GM12872 (cell line): ENCODE data around the gene TNRC6B.

Experiments
- TF ChIP-seq, protein P1 (sequence below): IDR thresholded peaks from 3 replicates; pipeline ENCODE4 v1.5.1; 2011; ENCODE audit warnings: low read depth, mild to moderate bottlenecking, low read length, moderate library complexity; ENCODE audit not compliant: insufficient read depth

The TNRC6B gene

DNA sequence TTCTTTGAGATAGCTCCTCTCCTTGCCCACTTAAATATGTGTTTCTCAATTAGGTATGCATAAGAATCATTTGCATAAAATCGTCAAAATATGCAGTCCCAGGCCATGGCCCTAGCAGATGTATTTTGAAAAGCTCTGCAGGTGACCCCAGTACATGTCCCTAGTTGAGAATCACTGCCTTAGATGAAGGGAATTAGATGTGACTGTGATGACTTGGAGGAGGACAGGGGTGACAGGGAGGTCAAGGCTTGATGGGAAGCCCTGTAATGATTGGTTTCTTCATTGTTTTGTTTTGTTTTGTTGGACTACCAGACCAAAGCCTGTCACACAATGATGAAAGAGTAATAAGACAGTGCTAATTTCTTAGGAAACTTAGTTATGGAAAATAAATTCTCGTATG is 74.4 kb downstream of the TNRC6B start:
- TF ChIP-seq, protein P1, sequence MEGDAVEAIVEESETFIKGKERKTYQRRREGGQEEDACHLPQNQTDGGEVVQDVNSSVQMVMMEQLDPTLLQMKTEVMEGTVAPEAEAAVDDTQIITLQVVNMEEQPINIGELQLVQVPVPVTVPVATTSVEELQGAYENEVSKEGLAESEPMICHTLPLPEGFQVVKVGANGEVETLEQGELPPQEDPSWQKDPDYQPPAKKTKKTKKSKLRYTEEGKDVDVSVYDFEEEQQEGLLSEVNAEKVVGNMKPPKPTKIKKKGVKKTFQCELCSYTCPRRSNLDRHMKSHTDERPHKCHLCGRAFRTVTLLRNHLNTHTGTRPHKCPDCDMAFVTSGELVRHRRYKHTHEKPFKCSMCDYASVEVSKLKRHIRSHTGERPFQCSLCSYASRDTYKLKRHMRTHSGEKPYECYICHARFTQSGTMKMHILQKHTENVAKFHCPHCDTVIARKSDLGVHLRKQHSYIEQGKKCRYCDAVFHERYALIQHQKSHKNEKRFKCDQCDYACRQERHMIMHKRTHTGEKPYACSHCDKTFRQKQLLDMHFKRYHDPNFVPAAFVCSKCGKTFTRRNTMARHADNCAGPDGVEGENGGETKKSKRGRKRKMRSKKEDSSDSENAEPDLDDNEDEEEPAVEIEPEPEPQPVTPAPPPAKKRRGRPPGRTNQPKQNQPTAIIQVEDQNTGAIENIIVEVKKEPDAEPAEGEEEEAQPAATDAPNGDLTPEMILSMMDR, result no peak

DNA sequence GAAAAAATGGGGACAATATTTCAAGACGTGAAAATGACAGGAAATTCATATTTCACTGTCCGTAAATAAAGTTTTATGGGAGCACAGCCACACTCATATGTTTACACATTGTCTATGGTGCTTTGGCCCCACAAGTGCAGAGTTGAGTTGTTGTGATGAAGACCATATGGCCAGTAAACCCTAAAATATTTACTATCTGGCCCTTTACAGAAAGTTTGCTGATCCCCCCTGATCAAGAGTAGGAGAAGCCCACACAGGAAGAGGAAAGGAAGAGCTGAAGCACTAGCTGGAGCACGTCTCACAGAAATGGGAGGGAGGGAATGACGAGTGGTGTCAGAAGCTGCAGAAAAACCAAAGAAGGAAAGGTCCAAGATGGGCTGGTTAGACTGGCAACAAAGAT is 78.8 kb downstream of the TNRC6B start:
- TF ChIP-seq, protein P1, result no peak

DNA sequence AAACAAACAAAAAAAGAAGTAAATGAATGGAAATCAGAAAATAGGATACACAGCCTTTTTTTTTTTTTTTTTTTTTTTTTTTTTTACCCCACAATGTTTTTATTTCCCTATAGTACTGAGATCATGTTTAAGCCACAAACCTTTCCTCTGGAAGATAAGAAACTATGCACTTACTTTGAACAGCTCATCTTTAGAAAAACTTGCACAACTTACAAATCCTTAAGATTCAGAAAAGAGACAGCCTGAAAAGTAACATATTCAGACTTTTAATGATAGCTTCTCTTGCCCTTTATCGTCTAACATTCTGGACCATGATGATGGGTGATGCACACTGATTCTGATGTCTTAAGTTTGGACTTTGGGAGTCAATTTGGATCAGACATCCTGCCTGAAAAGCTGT is 80.3 kb downstream of the TNRC6B start:
- TF ChIP-seq, protein P1, result no peak

DNA sequence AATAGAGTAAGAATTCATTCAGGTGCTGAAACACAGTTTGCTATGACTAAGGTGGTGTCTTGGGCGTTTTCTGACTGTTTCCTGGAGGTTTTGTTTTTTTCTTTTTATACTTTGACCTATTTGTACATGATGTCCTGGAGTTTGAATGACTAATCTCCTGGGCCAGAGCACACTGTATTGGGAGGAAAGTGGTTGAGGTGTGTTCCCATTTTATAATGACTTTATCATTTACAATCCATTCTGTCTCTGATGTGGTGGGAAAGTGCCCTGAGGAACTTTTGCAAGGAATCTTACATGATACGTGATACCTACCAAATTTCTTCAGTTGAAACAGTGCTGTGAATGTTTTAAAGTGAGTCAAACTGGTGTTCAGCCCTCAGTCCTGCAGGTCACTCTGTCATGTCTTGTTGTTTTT is 80.8 kb downstream of the TNRC6B start:
- TF ChIP-seq, protein P1, result no peak

DNA sequence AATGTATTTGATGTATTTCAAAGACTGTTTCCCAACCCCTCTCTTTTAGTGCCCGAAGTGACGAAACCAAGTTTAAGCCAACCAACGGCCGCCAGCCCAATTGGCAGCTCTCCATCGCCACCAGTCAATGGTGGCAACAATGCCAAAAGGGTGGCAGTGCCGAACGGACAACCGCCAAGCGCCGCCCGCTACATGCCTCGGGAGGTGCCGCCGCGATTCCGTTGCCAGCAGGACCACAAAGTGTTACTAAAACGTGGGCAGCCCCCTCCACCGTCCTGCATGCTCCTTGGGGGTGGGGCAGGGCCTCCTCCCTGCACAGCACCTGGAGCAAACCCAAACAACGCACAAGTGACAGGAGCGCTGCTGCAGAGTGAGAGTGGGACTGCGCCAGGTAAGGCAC is 84.1 kb downstream of the TNRC6B start:
- TF ChIP-seq, protein P1, result no peak

DNA sequence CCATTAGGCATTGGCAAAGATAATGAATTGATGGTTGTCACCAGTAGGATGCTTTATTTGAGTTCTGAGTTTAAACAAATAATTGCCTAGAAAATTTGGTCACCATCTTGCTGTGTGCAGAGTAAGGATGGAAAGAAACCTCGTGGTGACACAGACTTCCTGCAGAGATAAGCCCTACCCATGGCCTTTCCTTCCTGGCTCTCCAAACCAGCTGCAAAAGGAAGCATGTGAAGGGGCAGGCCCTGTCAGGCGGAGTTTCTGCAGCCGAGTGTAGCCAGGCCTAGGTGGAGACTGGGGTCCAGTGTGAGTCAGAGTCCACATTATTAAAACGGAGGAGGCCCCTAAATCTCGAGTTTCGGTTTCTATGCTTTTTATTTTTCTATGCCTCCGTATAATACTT is 85.5 kb downstream of the TNRC6B start:
- TF ChIP-seq, protein P1, result no peak

DNA sequence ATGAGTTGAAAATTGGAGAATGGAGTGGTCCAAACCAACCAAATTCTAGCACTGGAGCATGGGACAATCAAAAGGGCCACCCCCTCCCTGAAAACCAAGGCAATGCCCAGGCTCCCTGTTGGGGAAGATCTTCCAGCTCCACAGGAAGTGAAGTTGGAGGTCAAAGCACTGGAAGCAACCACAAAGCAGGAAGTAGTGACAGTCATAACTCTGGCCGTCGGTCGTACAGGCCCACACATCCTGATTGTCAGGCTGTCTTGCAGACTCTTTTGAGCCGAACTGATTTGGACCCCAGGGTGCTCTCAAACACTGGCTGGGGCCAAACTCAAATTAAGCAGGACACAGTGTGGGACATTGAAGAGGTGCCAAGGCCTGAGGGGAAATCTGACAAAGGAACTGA is 88.1 kb downstream of the TNRC6B start:
- TF ChIP-seq, protein P1, result no peak

DNA sequence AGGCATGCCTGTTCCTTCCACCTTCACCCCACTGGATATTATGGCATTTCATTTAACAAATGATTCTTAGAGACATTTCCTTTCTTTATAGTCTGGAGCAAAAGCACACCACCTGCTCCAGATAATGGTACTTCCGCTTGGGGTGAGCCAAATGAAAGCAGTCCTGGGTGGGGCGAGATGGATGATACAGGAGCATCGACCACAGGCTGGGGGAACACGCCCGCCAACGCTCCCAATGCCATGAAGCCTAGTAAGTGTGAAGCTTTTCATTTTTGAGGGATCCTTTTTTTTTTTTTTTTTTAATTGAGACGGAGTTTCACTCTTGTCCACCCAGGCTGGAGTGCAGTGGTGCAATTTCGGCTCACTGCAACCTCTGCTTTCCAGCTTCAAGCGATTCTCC is 92.3 kb downstream of the TNRC6B start:
- TF ChIP-seq, protein P1, result no peak
